Natural killer cell (primary cell): ENCODE measurements around the gene IL22RA1. TPM values are rescaled to one million over a fixed set of nuclear protein-coding genes. Genes with fewer than 3 reads are reported as not detected.

Experiments
- ATAC-seq, 3 donors: fragments of 150-1000 bp in 2 of 3; fragments of 200-7000 bp in 1 of 3; cut with Tn5 transposase; 1 replicate in 1 of 3; 2 replicates in 2 of 3; pipeline ENCODE4 v1.10.0; 2021; ENCODE audit warnings: mild to moderate bottlenecking in 2 of 3, moderate library complexity in 2 of 3
- DNase-seq, 2 donors: peaks; one replicate each; pipeline versions ENCODE4 v3.0.0 to v3.0.0-alpha.2; 2013 to 2021; ENCODE audit warnings: mixed read lengths in 1 of 2
- H3K27ac ChIP-seq: one replicate; pipeline ENCODE4 v1.5.1; 2013; ENCODE audit warnings: mild to moderate bottlenecking, low read length
- H3K27me3 ChIP-seq: one replicate; pipeline ENCODE4 v1.6.1; 2013; ENCODE audit warnings: low read length; ENCODE audit not compliant: control insufficient read depth, insufficient read depth
- H3K36me3 ChIP-seq: one replicate; pipeline ENCODE4 v1.6.1; 2013; ENCODE audit warnings: low read length; ENCODE audit not compliant: control insufficient read depth, insufficient read depth
- H3K4me1 ChIP-seq: one replicate; pipeline ENCODE4 v1.6.1; 2013; ENCODE audit warnings: low read length; ENCODE audit not compliant: control insufficient read depth, insufficient read depth
- H3K4me3 ChIP-seq: one replicate; pipeline ENCODE4 v1.5.1; 2013; ENCODE audit warnings: low read length
- H3K9me3 ChIP-seq: one replicate; pipeline ENCODE4 v1.6.1; 2013; ENCODE audit warnings: low read length; ENCODE audit not compliant: control insufficient read depth, insufficient read depth
- H3K27ac Mint-ChIP-seq, 2 donors: one replicate each; pipeline ENCODE4 v1.8.0; 2022; ENCODE audit warnings: mild to moderate bottlenecking in 2 of 2, mixed read lengths in 2 of 2, moderate library complexity in 1 of 2
- H3K27me3 Mint-ChIP-seq, 2 donors: one replicate each; pipeline ENCODE4 v1.8.0; 2022; ENCODE audit warnings: low read depth in 2 of 2, mixed read lengths in 2 of 2
- H3K36me3 Mint-ChIP-seq: one replicate; pipeline ENCODE4 v1.8.0; 2022; ENCODE audit warnings: mixed read lengths
- H3K4me1 Mint-ChIP-seq, 2 donors: one replicate each; pipeline ENCODE4 v1.8.0; 2022; ENCODE audit warnings: mixed read lengths in 2 of 2
- H3K4me3 Mint-ChIP-seq: one replicate; pipeline ENCODE4 v1.8.0; 2022; ENCODE audit warnings: mild to moderate bottlenecking, moderate library complexity, mixed read lengths
- H3K9me3 Mint-ChIP-seq, 2 donors: one replicate each; pipeline ENCODE4 v1.8.0; 2022; ENCODE audit warnings: mixed read lengths in 2 of 2
- WGBS: methylation state at CpG from one replicate; pipeline ENCODE4 v1.1.7; 2013; ENCODE audit warnings: missing lambda C conversion rate; ENCODE audit not compliant: insufficient coverage; 5-methylcytosine and 5-hydroxymethylcytosine counted together
- intact Hi-C: fragments of 100-400 bp; cut with micrococcal nuclease; formaldehyde crosslinking; loops from one replicate; pipeline ENCODE4 v1.14.2; 2022
- total RNA-seq, 4 donors: library from RNA; stranded (reverse); fragments of 120-200 nt in 1 of 4; gene quantifications; one replicate each; pipeline versions ENCODE4 v1.2.3 to v1.2.4, GENCODE V29; 2013 to 2022
- TF ChIP-seq, protein P1 (sequence below): fragments of 200-600 bp; IDR thresholded peaks from one replicate; pipeline ENCODE4 v1.8.0; 2022; ENCODE audit warnings: antibody characterized with exemption

IL22RA1 gene
- total RNA-seq, 3 donors from 2014 or later (not counting 1 experiment from before 2014, with no cell fraction given): not detected

DNA sequence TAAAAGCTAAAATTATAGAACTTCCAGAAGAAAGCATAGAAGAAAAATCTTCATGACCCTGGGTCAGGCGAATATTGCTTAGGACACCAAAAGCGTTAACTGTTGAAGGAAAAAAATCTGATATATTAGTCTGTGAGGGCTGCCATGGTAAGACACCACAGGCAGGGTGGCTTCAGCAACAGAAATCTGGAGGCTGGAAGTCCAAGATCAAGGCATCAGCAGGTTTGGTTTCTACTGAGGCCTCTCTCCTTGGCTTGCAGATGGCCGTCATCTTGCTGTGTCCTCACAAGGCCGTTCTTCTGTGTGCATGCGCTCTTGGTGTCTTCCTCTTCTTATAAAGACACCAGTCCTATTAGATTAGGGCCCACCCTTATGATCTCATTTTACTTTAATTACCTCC is 29.7 kb upstream of the IL22RA1 start:
- no peaks in the 10 kb centered on the region for H3K9me3 ChIP-seq
- H3K4me1 ChIP-seq: no peaks in the 10 kb centered on the region
- no peaks in the 10 kb centered on the region for H3K36me3 Mint-ChIP-seq
- 93% methylated on average over 5 of the region's 5 CpGs for WGBS
- TF ChIP-seq, protein P1, sequence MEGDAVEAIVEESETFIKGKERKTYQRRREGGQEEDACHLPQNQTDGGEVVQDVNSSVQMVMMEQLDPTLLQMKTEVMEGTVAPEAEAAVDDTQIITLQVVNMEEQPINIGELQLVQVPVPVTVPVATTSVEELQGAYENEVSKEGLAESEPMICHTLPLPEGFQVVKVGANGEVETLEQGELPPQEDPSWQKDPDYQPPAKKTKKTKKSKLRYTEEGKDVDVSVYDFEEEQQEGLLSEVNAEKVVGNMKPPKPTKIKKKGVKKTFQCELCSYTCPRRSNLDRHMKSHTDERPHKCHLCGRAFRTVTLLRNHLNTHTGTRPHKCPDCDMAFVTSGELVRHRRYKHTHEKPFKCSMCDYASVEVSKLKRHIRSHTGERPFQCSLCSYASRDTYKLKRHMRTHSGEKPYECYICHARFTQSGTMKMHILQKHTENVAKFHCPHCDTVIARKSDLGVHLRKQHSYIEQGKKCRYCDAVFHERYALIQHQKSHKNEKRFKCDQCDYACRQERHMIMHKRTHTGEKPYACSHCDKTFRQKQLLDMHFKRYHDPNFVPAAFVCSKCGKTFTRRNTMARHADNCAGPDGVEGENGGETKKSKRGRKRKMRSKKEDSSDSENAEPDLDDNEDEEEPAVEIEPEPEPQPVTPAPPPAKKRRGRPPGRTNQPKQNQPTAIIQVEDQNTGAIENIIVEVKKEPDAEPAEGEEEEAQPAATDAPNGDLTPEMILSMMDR: no peak
- no peak overlapping the region for H3K4me3 ChIP-seq
- no peak overlapping the region for H3K27ac ChIP-seq
- no peak overlapping the region for H3K27ac Mint-ChIP-seq
- DNase-seq (no peak), ATAC-seq (no peak)
- no peaks in the 10 kb centered on the region for H3K4me1 Mint-ChIP-seq
- intact Hi-C loops: no loop called here
- peaks cover 15 to 24% of the 10 kb centered on the region in 2 donors for H3K27me3 Mint-ChIP-seq
- H3K27me3 ChIP-seq: no peaks in the 10 kb centered on the region
- H3K9me3 Mint-ChIP-seq: no peaks in the 10 kb centered on the region
- no peaks in the 10 kb centered on the region for H3K36me3 ChIP-seq
- no peak overlapping the region for H3K4me3 Mint-ChIP-seq

- intact Hi-C loops: no loop called here
- no peak overlapping the region for H3K4me3 ChIP-seq
- no peak overlapping the region for H3K27ac Mint-ChIP-seq
- H3K36me3 ChIP-seq: no peaks in the 10 kb centered on the region
- H3K4me3 Mint-ChIP-seq: no peak overlapping the region
- H3K9me3 ChIP-seq: no peaks in the 10 kb centered on the region
- no peaks in the 10 kb centered on the region for H3K9me3 Mint-ChIP-seq
- H3K27me3 ChIP-seq: no peaks in the 10 kb centered on the region
- TF ChIP-seq, protein P1: no peak
- no peak overlapping the region for H3K27ac ChIP-seq
- no peaks in the 10 kb centered on the region for H3K4me1 ChIP-seq
- ATAC-seq (no peak), DNase-seq (no peak)
- H3K4me1 Mint-ChIP-seq: no peaks in the 10 kb centered on the region
- peaks cover 17 to 23% of the 10 kb centered on the region in 2 donors for H3K27me3 Mint-ChIP-seq
- no peaks in the 10 kb centered on the region for H3K36me3 Mint-ChIP-seq
- 94% methylated on average over 12 of the region's 12 CpGs for WGBS
Measured at GRCh38 chr1:24169286-24169685, 26.3 kb upstream of the IL22RA1 start.

DNA sequence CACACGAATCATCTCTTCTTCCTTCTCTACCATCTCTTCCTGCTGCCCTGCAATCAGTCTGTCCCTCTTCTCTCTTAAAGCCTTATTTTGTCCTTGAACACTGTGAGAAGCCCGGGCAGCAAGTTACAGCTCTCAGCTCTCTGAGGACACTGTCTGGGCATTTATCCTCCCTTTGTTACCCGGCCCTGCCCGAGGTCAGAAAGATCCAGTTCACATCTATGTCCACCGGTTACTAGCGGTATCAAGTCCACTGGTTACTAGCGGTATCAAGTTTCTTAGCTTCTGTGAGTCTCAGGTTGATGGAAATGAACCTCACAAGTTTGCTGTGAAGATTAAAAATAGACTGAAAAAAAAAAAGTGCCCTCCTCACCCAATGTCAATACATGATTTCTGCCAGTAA is 25.3 kb upstream of the IL22RA1 start:
- Mint-ChIP-seq H3K9me3 (no peaks in the 10 kb centered on the region), H3K27ac (no peak overlapping the region), H3K36me3 (no peaks in the 10 kb centered on the region), H3K27me3 (peaks cover 10 to 15% of the 10 kb centered on the region in 2 donors), H3K4me1 (no peaks in the 10 kb centered on the region), H3K4me3 (no peak overlapping the region)
- no peak overlapping the region for H3K27ac ChIP-seq
- H3K4me3 ChIP-seq: no peak overlapping the region
- no peaks in the 10 kb centered on the region for H3K36me3 ChIP-seq
- no peaks in the 10 kb centered on the region for H3K9me3 ChIP-seq
- H3K27me3 ChIP-seq: no peaks in the 10 kb centered on the region
- H3K4me1 ChIP-seq: no peaks in the 10 kb centered on the region
- 91% methylated on average over 7 of the region's 7 CpGs for WGBS
- ATAC-seq (no peak), DNase-seq (no peak)
- intact Hi-C loops: no loop called here
- TF ChIP-seq, protein P1: no peak

- DNase-seq (no peak), ATAC-seq (no peak)
- Histone ChIP-seq H3K27ac (no peak overlapping the region), H3K9me3 (no peaks in the 10 kb centered on the region), H3K36me3 (no peaks in the 10 kb centered on the region), H3K27me3 (no peaks in the 10 kb centered on the region), H3K4me1 (no peaks in the 10 kb centered on the region), H3K4me3 (no peak overlapping the region)
- Mint-ChIP-seq H3K4me1 (no peaks in the 10 kb centered on the region), H3K9me3 (no peaks in the 10 kb centered on the region), H3K36me3 (no peaks in the 10 kb centered on the region), H3K27me3 (peaks cover 10 to 15% of the 10 kb centered on the region in 2 donors), H3K27ac (no peak overlapping the region), H3K4me3 (no peak overlapping the region)
- 69% methylated on average over 4 of the region's 4 CpGs for WGBS
- intact Hi-C loops: no loop called here
- TF ChIP-seq, protein P1: no peak
Measured at GRCh38 chr1:24167008-24167407, 24.1 kb upstream of the IL22RA1 start.
